Epithelial cell of proximal tubule (primary cell): ENCODE measurements around the gene GFRA1. TPM values are rescaled to one million over a fixed set of nuclear protein-coding genes. Genes with fewer than 3 reads are reported as not detected.

ENCODE experiments used
- DNase-seq: peaks from one replicate; pipeline ENCODE4 v3.0.0-alpha.2; 2011; ENCODE audit warnings: low read depth
- H3K4me3 ChIP-seq: 2 replicates; pipeline ENCODE4 v1.5.1; 2011; ENCODE audit warnings: low read depth, mild to moderate bottlenecking, low read length
- CTCF ChIP-seq: conservative IDR thresholded peaks from 2 replicates; pipeline ENCODE4 v1.5.1; 2012; ENCODE audit warnings: low read depth, mild to moderate bottlenecking, low read length
- total RNA-seq: library from RNA; depleted of rRNA; stranded (reverse); fragments of >200 nt; gene quantifications from 2 replicates; pipeline ENCODE4 v1.2.3, GENCODE V29; 2015

GFRA1 gene
- total RNA-seq, 1 donor from 2014 or later = 10.6 TPM

GRCh38 chr10:116237260-116237659 lies 35.7 kb downstream of the GFRA1 start:
- DNase-seq = no peak
- H3K4me3 ChIP-seq = no peak overlapping the region
- TF ChIP-seq CTCF = no peak

- DNase-seq = no peak
- no peak for TF ChIP-seq CTCF
- H3K4me3 ChIP-seq = no peak overlapping the region
Measured at GRCh38 chr10:116233230-116233629, 39.8 kb downstream of the GFRA1 start.

- no peak for DNase-seq
- H3K4me3 ChIP-seq = no peak overlapping the region
- TF ChIP-seq CTCF = no peak
Measured at GRCh38 chr10:116232613-116233012, 40.4 kb downstream of the GFRA1 start.

- TF ChIP-seq CTCF = no peak
- no peak for DNase-seq
- H3K4me3 ChIP-seq = no peak overlapping the region
Measured at GRCh38 chr10:116226766-116227165, 46.2 kb downstream of the GFRA1 start.

GRCh38 chr10:116226053-116226452 lies 47.0 kb downstream of the GFRA1 start:
- no peak overlapping the region for H3K4me3 ChIP-seq
- no peak for TF ChIP-seq CTCF
- DNase-seq = no peak

GRCh38 chr10:116223289-116223688 lies 49.7 kb downstream of the GFRA1 start:
- no peak overlapping the region for H3K4me3 ChIP-seq
- no peak for DNase-seq
- no peak for TF ChIP-seq CTCF

GRCh38 chr10:116221053-116221452 lies 52.0 kb downstream of the GFRA1 start:
- DNase-seq = no peak
- H3K4me3 ChIP-seq = no peak overlapping the region
- TF ChIP-seq CTCF = no peak
